GM21529 (cell line): ENCODE measurements around the gene SCIMP.
A peak's percentile ranks its signal among the peaks of the same experiment; 100 is the strongest.
"Not testable (repeated sequence)": the region's sequence is repeated elsewhere in the genome, so short reads cannot be mapped to it uniquely, and the experiment has no call there.

ENCODE experiments used
- ATAC-seq: cut with Tn5 transposase; IDR thresholded peaks from one replicate; pipeline ENCODE4 v1.9.1; 2021; ENCODE audit not compliant: unreplicated experiment

Gene SCIMP

DNA sequence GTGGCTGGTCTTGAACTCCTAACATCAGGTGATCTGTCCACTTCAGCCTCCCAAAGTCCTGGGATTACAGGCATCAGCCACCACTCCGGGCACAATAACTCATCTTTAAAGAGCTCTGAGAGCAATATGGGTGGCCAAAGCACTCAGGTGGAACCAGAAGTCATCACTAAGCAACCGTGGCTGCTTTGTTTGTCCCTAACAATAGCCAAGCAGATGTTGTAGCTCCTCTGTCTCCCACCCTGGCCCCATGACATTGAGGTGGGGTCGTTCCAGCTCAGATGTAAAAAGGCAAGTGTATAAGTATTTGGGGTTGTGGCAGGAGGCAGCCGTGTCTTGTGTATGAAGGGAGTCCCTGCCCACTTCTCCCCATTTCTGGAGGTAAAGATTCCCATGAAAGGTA, 3.7 kb upstream of the SCIMP start:
- no peak for ATAC-seq

DNA sequence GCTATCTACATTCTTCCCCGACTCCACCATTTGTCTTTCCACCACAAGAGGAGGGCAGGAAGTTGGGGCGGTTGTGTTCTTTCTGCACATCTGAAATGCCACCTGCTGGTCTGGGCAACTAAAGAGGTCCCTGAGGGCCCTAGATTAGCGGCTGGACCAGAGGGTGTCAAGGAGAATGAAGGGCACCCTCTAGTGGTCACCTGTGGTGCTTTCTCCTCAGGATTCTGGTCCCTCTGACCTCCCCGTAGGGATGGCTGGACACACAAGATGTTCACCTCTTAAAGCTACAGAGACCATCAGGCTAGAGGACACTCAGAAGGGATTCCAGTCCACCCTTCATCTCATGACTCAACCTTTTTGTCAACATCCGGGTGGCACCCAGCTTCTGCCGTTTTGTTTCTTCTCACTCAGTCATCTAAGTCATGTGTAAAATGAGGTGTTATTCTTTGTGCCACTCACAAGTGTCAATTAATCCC, 2.9 kb upstream of the SCIMP start:
- ATAC-seq, result peak; percentile 31

DNA sequence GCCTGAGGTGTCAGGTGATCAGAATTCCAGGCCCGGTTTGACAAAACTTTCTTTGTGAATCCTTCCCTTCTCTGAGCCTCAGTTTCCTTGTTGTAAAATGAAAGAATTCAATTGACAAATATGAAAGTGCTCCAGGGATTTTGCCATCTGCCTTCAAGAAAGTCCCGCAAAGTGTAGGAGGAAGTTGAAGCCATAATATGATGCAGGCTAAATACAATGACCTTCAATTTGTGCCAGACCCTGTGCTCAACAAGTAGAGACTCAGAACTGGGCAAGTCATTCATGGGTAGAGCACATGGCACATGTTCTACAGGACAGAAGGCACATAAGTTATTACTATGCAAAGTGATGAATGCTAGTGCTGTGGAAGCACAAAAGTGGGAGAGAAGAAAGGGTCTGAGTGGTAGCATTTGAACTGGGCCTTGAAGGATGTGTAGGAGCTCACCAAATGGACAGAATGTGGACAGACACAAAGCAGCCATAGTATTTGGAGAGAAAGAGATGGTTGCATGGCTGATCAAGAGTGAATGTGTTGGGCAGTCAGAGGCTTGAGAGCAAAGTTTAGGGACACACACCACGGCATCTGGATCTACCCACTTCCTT, 2.4 kb upstream of the SCIMP start:
- no peak for ATAC-seq

DNA sequence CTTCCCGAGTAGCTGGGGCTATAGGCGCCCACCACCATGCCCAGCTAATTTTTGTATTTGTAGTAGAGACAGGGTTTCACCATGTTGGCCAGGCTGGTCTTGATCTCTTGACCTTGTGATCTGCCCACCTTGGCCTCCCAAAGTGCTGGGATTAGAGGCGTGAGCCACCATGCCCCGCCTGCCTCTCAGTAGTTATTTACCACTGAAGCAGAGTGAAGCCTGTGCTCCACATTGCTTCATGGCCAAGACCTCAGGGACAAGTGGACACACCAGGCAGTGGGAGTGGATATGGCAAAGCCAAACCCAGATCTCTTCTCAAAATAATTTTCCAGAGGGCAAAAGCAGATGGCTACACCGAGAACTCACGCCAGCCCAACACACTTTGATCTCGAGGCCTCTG, 1.2 kb downstream of the SCIMP start:
- ATAC-seq, result not testable (repeated sequence)

DNA sequence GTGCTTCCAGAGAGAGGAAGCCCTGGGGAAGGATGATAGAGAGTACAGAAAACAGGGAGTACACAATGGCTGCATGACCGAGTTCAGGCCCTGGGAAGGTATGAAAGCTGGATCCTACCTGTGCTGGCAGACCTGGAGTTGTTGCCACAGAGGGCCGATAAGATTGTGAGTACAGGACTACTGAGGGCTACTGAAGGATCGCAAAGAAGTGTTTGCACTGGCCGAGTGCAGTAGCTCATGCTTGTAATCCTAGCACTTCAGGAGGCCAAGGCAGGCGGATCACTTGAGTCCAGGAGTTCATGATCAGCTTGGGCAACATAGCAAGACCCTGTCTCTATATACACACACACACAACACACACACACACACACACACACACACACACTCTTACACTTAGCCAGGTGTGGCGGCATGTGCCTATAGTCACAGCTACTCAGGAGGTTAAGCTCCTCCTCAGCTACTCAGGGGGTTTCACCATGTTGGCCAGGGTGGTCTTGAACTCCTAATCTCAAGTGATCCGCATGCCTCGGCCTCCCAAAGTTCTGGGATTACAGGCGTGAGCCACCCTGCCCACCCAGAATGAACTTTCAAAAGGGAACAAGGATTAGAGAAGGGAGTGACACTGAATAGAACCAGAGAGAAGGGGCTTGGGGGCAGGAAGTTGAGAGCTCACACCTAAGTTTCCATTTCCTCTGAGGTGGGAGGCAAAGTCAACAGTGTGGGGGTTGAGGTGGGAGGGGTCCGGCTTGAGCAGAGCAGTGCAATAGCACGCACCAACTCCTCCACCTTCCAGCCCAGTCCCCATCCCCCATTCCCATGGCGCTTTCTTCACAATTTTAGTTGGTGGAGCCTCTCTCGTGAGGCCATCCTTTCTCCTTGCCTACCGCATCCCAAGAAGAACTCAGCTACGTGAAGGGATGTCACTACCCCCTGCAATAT, 7.5 kb downstream of the SCIMP start:
- ATAC-seq, result no peak

DNA sequence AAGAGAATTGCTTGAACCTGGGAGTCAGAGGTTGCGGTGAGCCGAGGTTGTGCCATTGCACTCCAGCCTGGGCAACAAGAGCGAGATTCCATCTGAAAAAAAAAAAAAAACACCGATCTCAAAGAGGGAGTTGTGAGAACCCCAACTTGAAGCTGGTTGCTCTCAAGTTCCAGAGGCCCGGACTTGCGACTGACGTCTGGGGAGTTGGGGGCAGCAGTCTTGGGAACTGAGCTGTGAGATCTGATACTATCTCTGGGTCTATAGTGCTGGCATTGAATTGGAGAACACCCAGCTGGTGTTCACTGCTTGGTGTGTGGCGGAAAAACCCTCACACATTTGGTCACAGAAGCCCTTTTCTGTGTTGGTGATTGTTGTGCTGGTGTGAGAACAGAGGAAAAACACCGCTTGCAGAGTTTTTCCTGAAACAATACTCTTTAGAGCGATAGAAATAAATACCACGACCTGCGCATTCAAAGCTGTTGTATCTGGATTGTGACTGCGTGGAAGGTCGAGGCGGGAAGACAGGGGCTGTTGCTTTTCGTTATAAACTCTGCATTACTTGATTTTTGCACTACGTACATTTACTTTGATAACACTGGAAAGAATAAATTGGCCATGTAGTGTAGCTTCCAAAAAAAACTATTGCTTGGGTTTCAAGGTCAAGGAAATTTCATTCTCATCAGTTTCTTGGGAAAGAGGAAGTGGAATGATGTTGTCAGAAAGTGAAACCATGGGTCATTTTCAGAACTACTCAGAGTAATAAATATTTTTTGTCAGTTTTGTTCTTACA, 8.8 kb downstream of the SCIMP start:
- ATAC-seq, result no peak

DNA sequence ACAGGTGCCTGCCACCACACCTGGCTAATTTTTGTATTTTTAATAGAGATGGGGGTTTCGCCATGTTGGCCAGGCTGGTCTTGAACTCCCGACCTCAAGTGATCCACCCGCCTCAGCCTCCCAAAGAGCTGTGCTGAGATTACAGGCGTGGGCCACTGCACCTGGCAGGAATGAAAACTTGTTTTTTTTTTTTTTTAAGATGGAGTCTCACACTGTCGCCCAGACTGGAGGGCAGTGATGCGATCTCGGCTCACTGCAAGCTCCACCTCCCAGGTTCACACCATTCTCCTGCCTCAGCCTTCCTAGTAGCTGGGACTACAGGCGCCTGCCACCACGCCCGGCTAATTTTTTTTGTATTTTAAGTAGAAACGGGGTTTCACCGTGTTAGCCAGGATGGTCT, 12.7 kb downstream of the SCIMP start:
- not testable (repeated sequence) for ATAC-seq

DNA sequence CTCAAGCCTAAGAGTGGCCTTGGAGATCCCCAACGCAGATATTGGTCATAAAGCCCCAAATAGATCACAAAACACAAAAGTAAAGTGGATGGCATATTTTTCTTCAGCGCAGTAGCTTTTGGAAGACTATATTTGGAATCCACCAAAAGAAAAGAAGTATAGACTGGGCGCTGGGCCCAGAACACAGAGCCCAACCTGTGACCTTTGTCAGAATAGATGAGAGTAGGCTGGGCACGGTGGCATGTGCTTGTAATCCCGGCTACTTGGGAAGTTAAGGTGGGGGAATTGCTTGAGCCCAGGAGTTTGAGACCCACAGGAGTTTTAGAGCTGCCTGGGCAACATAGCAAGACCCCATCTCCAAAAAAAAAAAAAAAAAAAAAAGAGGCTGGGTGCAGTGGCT, 14.6 kb downstream of the SCIMP start:
- no peak for ATAC-seq

DNA sequence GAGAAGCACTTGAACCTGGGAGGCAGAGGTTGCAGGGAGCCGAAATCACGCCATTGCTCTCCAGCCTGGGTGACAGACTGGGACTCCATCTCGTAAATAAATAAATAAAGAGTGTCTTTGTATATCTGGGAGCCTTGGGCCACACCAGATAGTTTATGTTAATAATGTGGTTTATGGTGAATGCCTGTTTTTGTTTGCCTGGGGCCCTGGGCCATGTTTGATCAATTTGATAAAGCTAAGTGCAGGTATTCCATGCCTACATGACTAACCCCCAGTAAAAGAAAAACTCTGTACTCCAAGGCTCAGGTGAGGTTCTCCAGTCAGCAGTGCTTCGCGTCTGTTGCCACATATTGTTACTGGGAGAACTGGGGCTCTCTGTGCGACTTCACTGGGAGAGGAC, 15.1 kb downstream of the SCIMP start:
- no peak for ATAC-seq

DNA sequence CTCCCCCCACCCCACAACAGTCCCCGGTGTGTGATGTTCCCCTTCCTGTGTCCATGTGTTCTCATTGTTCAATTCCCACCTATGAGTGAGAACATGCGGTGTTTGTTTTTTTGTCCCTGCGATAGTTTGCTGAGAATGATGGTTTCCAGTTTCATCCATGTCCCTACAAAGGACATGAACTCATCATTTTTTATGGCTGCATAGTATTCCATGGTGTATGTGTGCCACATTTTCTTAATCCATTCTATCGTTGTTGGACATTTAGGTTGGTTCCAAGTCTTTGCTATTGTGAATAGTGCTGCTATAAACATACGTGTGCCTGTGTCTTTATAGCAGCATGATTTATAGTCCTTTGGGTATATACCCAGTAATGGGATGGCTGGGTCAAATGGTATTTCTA, 17.1 kb downstream of the SCIMP start:
- ATAC-seq, result not testable (repeated sequence)

DNA sequence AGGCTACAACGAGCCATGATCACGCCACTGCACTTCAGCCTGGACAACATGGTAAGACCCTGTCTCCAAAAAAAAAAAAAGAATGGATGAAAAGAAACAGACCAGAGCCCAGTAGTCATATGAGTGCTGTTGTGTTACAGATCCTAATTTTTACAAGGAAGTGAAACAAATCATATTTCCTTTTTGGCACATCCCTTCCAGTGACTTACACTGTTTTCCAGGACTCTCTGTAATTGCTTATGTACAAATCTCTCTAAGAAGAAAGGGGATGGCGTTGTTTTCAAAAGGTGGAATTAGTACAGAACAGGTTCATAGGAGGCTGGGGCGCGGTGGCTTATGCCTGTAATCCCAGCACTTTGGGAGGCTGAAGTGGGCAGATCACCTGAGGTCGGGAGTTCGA, 23.2 kb downstream of the SCIMP start:
- ATAC-seq, result no peak

DNA sequence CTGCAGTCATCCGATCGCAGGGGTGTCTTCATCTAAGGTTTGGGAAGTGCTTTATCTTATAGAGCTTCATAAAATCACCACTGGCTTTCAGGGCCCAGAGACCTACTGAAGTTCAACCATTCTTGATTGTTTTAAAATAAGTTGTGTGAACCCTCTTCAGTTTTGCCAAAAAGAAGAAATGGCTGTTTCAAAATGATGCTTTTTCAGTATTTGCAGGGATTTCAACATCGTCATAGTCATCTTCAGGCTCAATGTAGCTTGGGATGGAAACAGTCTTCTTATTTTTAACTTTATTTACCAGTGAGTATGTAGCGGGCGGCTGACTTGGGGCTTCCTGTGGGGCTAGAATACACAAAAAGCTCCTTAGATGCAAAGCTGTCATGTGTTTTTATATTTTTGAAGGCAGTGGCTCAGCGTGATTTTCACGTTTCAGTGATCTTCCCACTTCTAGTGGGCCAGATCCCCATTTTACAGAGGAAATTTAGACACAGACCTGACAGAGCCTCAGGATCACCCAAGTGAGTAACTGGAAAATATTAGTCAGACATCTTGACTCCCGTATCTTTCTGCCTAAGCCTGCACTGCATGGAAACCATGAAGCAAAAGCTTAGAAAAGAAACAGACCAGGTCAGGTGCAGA, 23.9 kb downstream of the SCIMP start:
- peak; percentile 44 for ATAC-seq

DNA sequence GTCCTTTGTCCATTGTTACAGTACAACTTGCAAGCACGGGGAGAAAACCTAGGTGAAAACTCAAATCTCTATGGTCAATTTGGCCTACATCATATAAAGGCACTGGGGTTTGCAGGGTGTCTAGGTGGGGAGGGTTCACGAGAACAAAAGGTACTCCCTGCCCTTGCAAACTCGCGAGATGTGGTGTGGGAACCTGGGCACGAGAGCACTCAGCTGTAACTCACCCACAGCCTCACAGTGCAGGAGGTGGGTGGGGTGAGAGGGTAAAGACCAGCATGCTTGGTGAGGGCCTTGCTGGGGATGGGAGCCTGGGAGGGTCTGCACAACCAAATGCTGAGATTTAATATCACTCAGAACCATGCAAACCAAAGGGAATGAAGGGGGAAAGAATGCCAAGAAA, 24.6 kb downstream of the SCIMP start:
- no peak for ATAC-seq

DNA sequence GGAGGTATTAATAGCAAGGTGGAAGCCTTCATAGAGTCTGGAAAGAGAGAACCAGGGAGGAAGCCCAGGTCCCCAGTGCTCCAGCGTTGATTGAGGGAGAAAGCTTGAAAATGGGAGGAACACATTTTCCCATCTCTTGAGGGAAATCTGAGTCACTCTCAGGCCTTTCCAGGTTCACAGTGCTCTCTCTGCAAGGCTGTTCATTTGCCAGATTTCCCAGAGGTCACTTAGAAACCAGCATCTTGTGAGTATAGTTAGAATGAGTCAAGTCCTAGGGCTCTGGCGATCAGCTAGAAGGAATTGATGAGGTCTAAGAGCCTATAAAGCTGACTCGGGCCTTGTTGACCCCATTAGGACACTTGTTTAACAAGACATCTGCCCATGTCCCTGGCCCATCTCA, 25.3 kb downstream of the SCIMP start:
- ATAC-seq, result no peak

DNA sequence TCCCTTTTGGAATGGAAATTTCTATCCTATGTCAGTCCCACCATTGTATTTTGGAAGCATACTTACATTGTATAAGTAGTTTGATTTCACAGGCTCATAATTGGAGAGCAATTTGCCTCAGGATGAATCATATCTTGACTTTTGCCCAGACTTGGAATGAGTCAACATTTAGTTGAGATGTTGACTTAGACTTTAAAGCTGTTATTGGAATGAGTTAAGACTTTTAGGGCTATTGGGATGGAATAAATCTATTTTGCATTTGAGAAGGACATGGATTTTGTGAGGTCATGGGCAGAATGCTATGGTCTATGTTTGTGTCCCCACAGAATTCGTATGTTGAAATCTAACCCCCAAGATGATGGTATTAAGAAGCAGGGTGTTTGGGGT, 30.8 kb downstream of the SCIMP start:
- no peak for ATAC-seq

DNA sequence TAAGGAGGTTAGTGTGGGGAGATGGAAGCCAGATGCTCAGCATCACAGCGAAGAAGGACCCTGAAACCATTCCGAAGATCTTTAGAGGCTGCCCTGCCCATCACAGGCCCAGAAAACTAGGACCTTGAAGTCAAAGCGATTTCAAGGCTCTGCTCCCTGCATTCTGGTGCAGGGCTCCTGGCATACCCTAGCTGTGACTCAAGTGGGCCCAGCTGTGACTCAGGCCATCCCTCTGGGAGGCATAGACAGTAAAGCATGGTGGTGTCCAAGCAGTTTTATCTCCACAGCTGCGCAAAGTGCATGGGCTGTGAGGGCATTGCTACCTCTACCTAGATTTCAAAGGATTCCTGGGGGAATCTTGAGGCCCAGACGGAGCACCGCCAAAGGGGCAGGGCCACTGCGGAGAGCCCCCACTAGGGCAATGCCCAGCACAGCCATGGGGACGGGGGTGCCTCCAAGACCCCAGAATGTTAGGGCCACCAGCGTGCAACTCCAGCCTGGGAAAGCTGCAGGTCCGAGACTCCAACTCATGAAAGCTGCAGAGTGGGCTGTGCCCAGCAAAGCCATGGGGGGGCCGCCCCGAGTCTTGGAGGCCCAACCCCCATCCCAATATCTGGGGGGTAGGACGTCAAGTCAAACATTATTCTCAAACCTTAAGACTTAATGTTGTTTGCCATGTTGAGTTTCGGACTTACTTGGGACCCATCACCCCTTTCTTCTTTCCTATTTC, 31.3 kb downstream of the SCIMP start:
- ATAC-seq, result no peak

DNA sequence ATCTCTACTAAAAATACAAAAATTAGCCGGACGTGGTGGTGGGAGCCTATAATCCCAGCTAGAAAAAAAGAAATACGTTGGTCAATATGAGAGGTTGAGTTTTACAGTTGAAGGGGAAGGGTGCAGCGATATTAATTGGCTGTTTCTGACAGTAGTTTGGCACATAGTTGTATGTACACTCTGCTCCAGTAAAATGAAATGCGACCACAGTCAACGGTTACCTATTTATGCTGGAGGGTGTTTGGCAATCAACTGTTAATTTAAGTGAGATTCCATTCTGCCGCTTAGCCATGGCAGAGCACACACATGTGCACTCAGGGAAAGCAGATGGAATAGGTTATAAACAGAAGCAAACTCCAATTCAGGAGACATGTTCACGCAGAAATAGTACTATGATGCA, 33.6 kb downstream of the SCIMP start:
- ATAC-seq, result no peak

DNA sequence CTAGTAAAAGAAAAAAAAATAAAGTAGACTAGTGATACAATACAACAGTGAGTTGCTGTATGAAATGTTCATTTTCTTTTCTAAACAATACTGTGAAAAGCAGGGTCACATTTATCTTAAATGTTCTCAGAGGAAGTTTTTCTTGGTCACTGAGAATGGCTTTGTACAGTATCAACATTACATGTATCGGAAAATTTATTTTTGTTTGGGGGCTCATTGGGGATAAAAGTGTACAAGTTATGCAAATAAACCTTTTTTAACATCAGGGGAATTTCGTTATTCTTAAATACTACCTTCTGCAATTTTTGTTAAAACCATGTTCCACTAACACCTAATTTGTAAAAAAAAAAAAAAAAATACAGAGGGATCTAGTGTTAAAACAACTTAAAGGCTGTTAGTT, 34.3 kb downstream of the SCIMP start:
- no peak for ATAC-seq

DNA sequence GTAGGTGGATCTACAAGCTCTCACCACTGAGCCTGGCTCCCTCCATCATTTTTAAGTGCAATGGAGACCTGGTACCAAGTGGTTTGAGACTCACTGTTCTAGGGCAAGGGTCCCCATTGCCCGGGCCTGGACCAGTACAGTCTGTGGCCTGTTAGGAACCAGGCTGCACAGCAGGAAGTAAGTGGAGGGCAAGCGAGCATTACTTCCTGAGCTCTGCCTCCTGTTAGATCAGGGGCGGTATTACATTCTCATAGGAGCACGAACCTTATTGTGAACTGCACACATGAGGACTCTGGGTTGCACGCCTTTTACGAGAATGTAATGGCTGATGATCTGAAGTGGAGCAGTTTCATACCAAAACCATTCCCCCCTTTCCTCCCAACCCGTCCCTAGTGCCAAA, 36.2 kb downstream of the SCIMP start:
- ATAC-seq, result no peak

DNA sequence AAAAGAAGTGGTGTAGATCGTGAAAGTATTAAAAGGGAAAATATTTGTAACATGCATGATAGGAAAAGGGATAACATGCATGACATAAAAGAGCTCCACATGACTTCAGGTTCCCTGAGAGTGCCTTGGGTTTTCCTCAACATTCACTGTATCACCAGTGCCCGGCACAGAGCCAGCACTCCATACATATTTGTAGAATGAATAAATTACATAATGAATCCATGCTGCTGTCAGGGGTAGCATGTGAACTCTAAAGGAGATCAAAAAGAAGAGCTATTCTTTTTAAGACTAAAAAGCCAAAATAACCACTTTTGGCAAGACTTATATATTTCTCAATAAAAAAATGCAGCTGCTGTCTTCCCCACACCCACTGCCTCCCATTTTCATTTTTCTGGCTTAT, 40.3 kb downstream of the SCIMP start:
- no peak for ATAC-seq
